CD4-positive, CD25-positive, alpha-beta regulatory T cell (primary cell): ENCODE measurements around the gene ACP7. TPM values are rescaled to one million over a fixed set of nuclear protein-coding genes. Genes with fewer than 3 reads are reported as not detected.

ENCODE experiments used
- ATAC-seq, 2 donors: fragments of 150-1000 bp; cut with Tn5 transposase; one replicate each; pipeline ENCODE4 v1.10.0; 2021; ENCODE audit warnings: low read depth in 2 of 2, moderate number of reproducible peaks in 2 of 2, moderate library complexity in 1 of 2
- DNase-seq, 3 donors: peaks; one replicate each; pipeline versions ENCODE4 v3.0.0 to v3.0.0-alpha.2; 2012 to 2022; ENCODE audit warnings: mixed read lengths in 1 of 3
- H3K27ac ChIP-seq: one replicate; pipeline ENCODE4 v1.7.0; 2013; ENCODE audit warnings: mild to moderate bottlenecking, low read length; ENCODE audit not compliant: insufficient read depth, poor library complexity, severe bottlenecking
- H3K27me3 ChIP-seq: one replicate; pipeline ENCODE4 v1.7.0; 2013; ENCODE audit warnings: low read length; ENCODE audit not compliant: control insufficient read depth, insufficient read depth
- H3K36me3 ChIP-seq: one replicate; pipeline ENCODE4 v1.7.0; 2013; ENCODE audit warnings: mild to moderate bottlenecking, low read length, moderate library complexity; ENCODE audit not compliant: control insufficient read depth, insufficient read depth
- H3K4me1 ChIP-seq: 2 replicates; pipeline ENCODE4 v1.7.0; 2013; ENCODE audit warnings: mild to moderate bottlenecking, low read length; ENCODE audit not compliant: insufficient read depth, control insufficient read depth, poor library complexity, severe bottlenecking
- H3K4me3 ChIP-seq: one replicate; pipeline ENCODE4 v1.7.0; 2013; ENCODE audit warnings: low read depth, mild to moderate bottlenecking, low read length, moderate library complexity
- H3K9me3 ChIP-seq, 2 experiments: 1 replicate in 1 of 2; 2 replicates in 1 of 2; pipeline ENCODE4 v1.7.0; 2013; ENCODE audit warnings: low read length in 2 of 2, mild to moderate bottlenecking in 1 of 2, moderate library complexity in 1 of 2; ENCODE audit not compliant: control insufficient read depth in 2 of 2
- H3K27ac Mint-ChIP-seq, 3 donors: one replicate each; pipeline ENCODE4 v1.8.0; 2020 to 2022; ENCODE audit warnings: mild to moderate bottlenecking in 3 of 3, mixed read lengths in 3 of 3, moderate library complexity in 2 of 3
- H3K27me3 Mint-ChIP-seq: one replicate; pipeline ENCODE4 v1.8.0; 2022; ENCODE audit warnings: mild to moderate bottlenecking, mixed read lengths
- H3K36me3 Mint-ChIP-seq: one replicate; pipeline ENCODE4 v1.8.0; 2020; ENCODE audit warnings: mixed read lengths
- H3K4me1 Mint-ChIP-seq, 4 donors: one replicate each; pipeline ENCODE4 v1.8.0; 2020 to 2022; ENCODE audit warnings: mixed read lengths in 4 of 4, mild to moderate bottlenecking in 1 of 4
- H3K4me3 Mint-ChIP-seq, 4 donors: one replicate each; pipeline ENCODE4 v1.8.0; 2020 to 2022; ENCODE audit warnings: mild to moderate bottlenecking in 4 of 4, mixed read lengths in 4 of 4, moderate library complexity in 3 of 4
- H3K9me3 Mint-ChIP-seq, 7 donors: one replicate each; pipeline ENCODE4 v1.8.0; 2020 to 2022; ENCODE audit warnings: mixed read lengths in 7 of 7, mild to moderate bottlenecking in 3 of 7, moderate library complexity in 2 of 7
- polyA plus RNA-seq, 4 donors: library from polyadenylated mRNA; unstranded; fragments of 300-500 nt; fragmentation: Illumina TruSeq; gene quantifications; one replicate each; pipeline ENCODE4 v1.2.3, GENCODE V29; 2021
- total RNA-seq: library from RNA; stranded (reverse); gene quantifications from one replicate; pipeline ENCODE4 v1.2.3, GENCODE V29; 2022

ACP7 gene
- total and polyA plus RNA-seq, 5 donors from 2014 or later, result not detected

- ATAC-seq (no peak), DNase-seq (no peak)
- no peaks in the 10 kb centered on the region for H3K9me3 ChIP-seq
- H3K27me3 ChIP-seq, result no peaks in the 10 kb centered on the region
- H3K27ac ChIP-seq, result no peak overlapping the region
- H3K4me1 Mint-ChIP-seq, result peaks cover 0 to 38% (median 10%) of the 10 kb centered on the region in 4 donors
- peaks cover 4% of the 10 kb centered on the region for H3K36me3 Mint-ChIP-seq
- no peaks in the 10 kb centered on the region for H3K9me3 Mint-ChIP-seq
- no peaks in the 10 kb centered on the region for H3K4me1 ChIP-seq
- no peak overlapping the region for H3K4me3 Mint-ChIP-seq
- no peaks in the 10 kb centered on the region for H3K36me3 ChIP-seq
- H3K27ac Mint-ChIP-seq, result peak overlapping the region in 1 of 3 donors; percentile 42
- peaks cover 4% of the 10 kb centered on the region for H3K27me3 Mint-ChIP-seq
- no peak overlapping the region for H3K4me3 ChIP-seq
Observed at GRCh38 chr19:39155741-39156140, 71.6 kb downstream of the ACP7 start.

- no peak overlapping the region for H3K27ac ChIP-seq
- ATAC-seq, result no peak
Observed at GRCh38 chr19:39156326-39157230, 72.4 kb downstream of the ACP7 start.

GRCh38 chr19:39157275-39157996 is 73.3 kb downstream of the ACP7 start:
- no peak for DNase-seq
- ATAC-seq, result no peak
- H3K27me3 Mint-ChIP-seq, result peaks cover 4% of the 10 kb centered on the region
- H3K4me3 Mint-ChIP-seq, result no peak overlapping the region
- Histone ChIP-seq H3K9me3 (no peaks in the 10 kb centered on the region), H3K36me3 (no peaks in the 10 kb centered on the region), H3K4me1 (no peaks in the 10 kb centered on the region), H3K4me3 (no peak overlapping the region), H3K27me3 (no peaks in the 10 kb centered on the region), H3K27ac (no peak overlapping the region)
- H3K4me1 Mint-ChIP-seq, result peaks cover 0 to 32% (median 6%) of the 10 kb centered on the region in 4 donors
- no peaks in the 10 kb centered on the region for H3K9me3 Mint-ChIP-seq
- peak overlapping the region in 1 of 3 donors; percentile 68 for H3K27ac Mint-ChIP-seq
- peaks cover 4% of the 10 kb centered on the region for H3K36me3 Mint-ChIP-seq

More at GRCh38 chr19:39156326-39157230, 72.4 kb downstream of the ACP7 start:
- Mint-ChIP-seq H3K27me3 (peaks cover 4% of the 10 kb centered on the region), H3K9me3 (no peaks in the 10 kb centered on the region), H3K27ac (peak overlapping the region in 1 of 3 donors; percentile 68), H3K36me3 (peaks cover 4% of the 10 kb centered on the region), H3K4me1 (peaks cover 0 to 32% (median 6%) of the 10 kb centered on the region in 4 donors), H3K4me3 (no peak overlapping the region)
- no peak overlapping the region for H3K4me3 ChIP-seq
- no peaks in the 10 kb centered on the region for H3K36me3 ChIP-seq
- no peaks in the 10 kb centered on the region for H3K27me3 ChIP-seq
- H3K4me1 ChIP-seq, result no peaks in the 10 kb centered on the region
- no peaks in the 10 kb centered on the region for H3K9me3 ChIP-seq
- no peak for DNase-seq

- no peak for ATAC-seq
- Mint-ChIP-seq H3K4me1 (peaks cover 0 to 30% (median 7%) of the 10 kb centered on the region in 4 donors), H3K27me3 (no peaks in the 10 kb centered on the region)
Observed at GRCh38 chr19:39157997-39158389, 73.8 kb downstream of the ACP7 start.

GRCh38 chr19:39158646-39159260 is 74.6 kb downstream of the ACP7 start:
- Mint-ChIP-seq H3K4me3 (no peak overlapping the region), H3K4me1 (peaks cover 0 to 30% (median 6%) of the 10 kb centered on the region in 4 donors), H3K27me3 (no peaks in the 10 kb centered on the region), H3K9me3 (no peaks in the 10 kb centered on the region), H3K27ac (no peak overlapping the region), H3K36me3 (peaks cover 3% of the 10 kb centered on the region)
- Histone ChIP-seq H3K27me3 (no peaks in the 10 kb centered on the region), H3K9me3 (no peaks in the 10 kb centered on the region), H3K27ac (no peak overlapping the region), H3K4me1 (no peaks in the 10 kb centered on the region), H3K4me3 (no peak overlapping the region), H3K36me3 (no peaks in the 10 kb centered on the region)
- DNase-seq (no peak), ATAC-seq (no peak)

More at GRCh38 chr19:39157997-39158389, 73.8 kb downstream of the ACP7 start:
- peaks cover 4% of the 10 kb centered on the region for H3K36me3 Mint-ChIP-seq
- H3K4me3 Mint-ChIP-seq, result no peak overlapping the region
- Histone ChIP-seq H3K27ac (no peak overlapping the region), H3K4me3 (no peak overlapping the region), H3K4me1 (no peaks in the 10 kb centered on the region), H3K36me3 (no peaks in the 10 kb centered on the region), H3K27me3 (no peaks in the 10 kb centered on the region), H3K9me3 (no peaks in the 10 kb centered on the region)
- DNase-seq, result no peak
- no peak overlapping the region for H3K27ac Mint-ChIP-seq
- no peaks in the 10 kb centered on the region for H3K9me3 Mint-ChIP-seq

GRCh38 chr19:39160523-39160861 is 76.3 kb downstream of the ACP7 start:
- ATAC-seq (no peak), DNase-seq (no peak)
- Histone ChIP-seq H3K9me3 (no peaks in the 10 kb centered on the region), H3K36me3 (no peaks in the 10 kb centered on the region), H3K4me3 (no peak overlapping the region), H3K27me3 (no peaks in the 10 kb centered on the region), H3K4me1 (no peaks in the 10 kb centered on the region), H3K27ac (no peak overlapping the region)
- Mint-ChIP-seq H3K9me3 (no peaks in the 10 kb centered on the region), H3K36me3 (no peaks in the 10 kb centered on the region), H3K27ac (no peak overlapping the region), H3K4me3 (no peak overlapping the region), H3K4me1 (peaks cover 0 to 25% (median 3%) of the 10 kb centered on the region in 4 donors), H3K27me3 (no peaks in the 10 kb centered on the region)
